Pancreas (tissue), 10 donors: ENCODE results near the gene CDK5R2. TPM values are rescaled to one million over a fixed set of nuclear protein-coding genes. Genes with fewer than 3 reads are reported as not detected.
"Not testable (repeated sequence)": the region's sequence is repeated elsewhere in the genome, so short reads cannot be mapped to it uniquely, and the experiment has no call there.

Experiments used
- ATAC-seq, 4 donors: fragments of 200-7000 bp; cut with Tn5 transposase; one replicate each; pipeline versions ENCODE4 v1.8.0 to v1.9.1; 2020; ENCODE audit warnings: mild to moderate bottlenecking in 4 of 4, moderate library complexity in 4 of 4
- DNase-seq, 6 donors: peaks; one replicate each; pipeline ENCODE4 v3.0.0-alpha.2; 2020
- FAIRE-seq: peaks from 2 replicates; lab custom pipeline; 2012; peaks lifted over from hg19 to GRCh38; lab: Jason Lieb, UNC
- H3K27ac ChIP-seq, 4 donors: fragments of 200-600 bp; sonication (generic); 1 replicate in 3 of 4; 2 replicates in 1 of 4; pipeline versions ENCODE4 v1.5.0 to v1.8.0; 2020
- H3K27me3 ChIP-seq, 4 donors: fragments of 200-600 bp; one replicate each; pipeline ENCODE4 v1.8.0; 2021
- H3K36me3 ChIP-seq, 3 donors: fragments of 200-600 bp; sonication (generic) in 1 of 3; one replicate each; pipeline versions ENCODE4 v1.5.0 to v1.8.0; 2020 to 2021
- H3K4me1 ChIP-seq, 3 donors: fragments of 200-600 bp; one replicate each; pipeline ENCODE4 v1.8.0; 2021
- H3K4me3 ChIP-seq, 4 donors: fragments of 200-600 bp; sonication (generic) in 2 of 4; one replicate each; pipeline versions ENCODE4 v1.5.0 to v1.8.0; 2020 to 2021
- H3K9me3 ChIP-seq, 4 donors: fragments of 200-600 bp; one replicate each; pipeline ENCODE4 v1.8.0; 2021
- WGBS, 2 donors: extraction: QIAGEN DNeasy Blood & Tissue Kit; methylation state at CpG; one replicate each; pipeline ENCODE4 v1.1.7; 2013; 5-methylcytosine and 5-hydroxymethylcytosine counted together
- intact Hi-C, 3 donors: fragments of 100-400 bp; cut with DNase I; formaldehyde crosslinking; loops; one replicate each; pipeline versions ENCODE4 v1.11.1 to v1.14.2; 2022
- polyA plus RNA-seq, 2 donors: library from polyadenylated mRNA; stranded (reverse); fragments of 200-250 nt; gene quantifications; one replicate each; pipeline ENCODE4 v1.2.3, GENCODE V29; 2013
- total RNA-seq, 6 donors: library from RNA; stranded (reverse); fragmentation: NEBNext Ultra II Directional in 4 of 6; extraction: Animal tissue kit (Norgen Biotek cat#: 25700) in 4 of 6; gene quantifications; one replicate each; pipeline versions ENCODE4 v1.2.1 to v1.2.4, GENCODE V29; 2021 to 2023
- TF ChIP-seq, protein P1 (sequence below), 4 donors: fragments of 200-600 bp; sonication (generic) in 3 of 4; IDR thresholded peaks; one replicate each; pipeline versions ENCODE4 v1.5.0 to v1.8.0; 2021; ENCODE audit warnings: antibody characterized with exemption in 4 of 4
- donor health status: healthy with polysubstance abuse.
- donor health status: DM: no; HTN: no; CAD: no; lungs with moderate emphysema.
- donor health status: DM: no; HTN: no; CAD: no.
- donor health status: control.
- donor health status: control.
- donor health status: Bipolar disorder and iron deficiency.
- donor health status: DM: yes; HTN: yes; CAD: no.
- donor health status: DM: no; HTN: no; CAD: no.
- donor health status: DM: no; HTN: no; CAD: no.
- donor health status: DM: yes; HTN: yes; CAD: no.

CDK5R2 gene
- total and polyA plus RNA-seq, 8 donors = 0.19 to 8.6 (median 1.1) TPM

GRCh38 chr2:218927422-218927821, 32.0 kb upstream of the CDK5R2 start:
- H3K9me3 ChIP-seq = no peaks in the 10 kb centered on the region
- H3K4me1 ChIP-seq = no peaks in the 10 kb centered on the region
- intact Hi-C loops = no loop called here
- no peaks in the 10 kb centered on the region for H3K36me3 ChIP-seq
- H3K27me3 ChIP-seq = peaks cover 0 to 6% (median 0%) of the 10 kb centered on the region in 4 donors
- no peak overlapping the region for H3K4me3 ChIP-seq
- TF ChIP-seq, protein P1, sequence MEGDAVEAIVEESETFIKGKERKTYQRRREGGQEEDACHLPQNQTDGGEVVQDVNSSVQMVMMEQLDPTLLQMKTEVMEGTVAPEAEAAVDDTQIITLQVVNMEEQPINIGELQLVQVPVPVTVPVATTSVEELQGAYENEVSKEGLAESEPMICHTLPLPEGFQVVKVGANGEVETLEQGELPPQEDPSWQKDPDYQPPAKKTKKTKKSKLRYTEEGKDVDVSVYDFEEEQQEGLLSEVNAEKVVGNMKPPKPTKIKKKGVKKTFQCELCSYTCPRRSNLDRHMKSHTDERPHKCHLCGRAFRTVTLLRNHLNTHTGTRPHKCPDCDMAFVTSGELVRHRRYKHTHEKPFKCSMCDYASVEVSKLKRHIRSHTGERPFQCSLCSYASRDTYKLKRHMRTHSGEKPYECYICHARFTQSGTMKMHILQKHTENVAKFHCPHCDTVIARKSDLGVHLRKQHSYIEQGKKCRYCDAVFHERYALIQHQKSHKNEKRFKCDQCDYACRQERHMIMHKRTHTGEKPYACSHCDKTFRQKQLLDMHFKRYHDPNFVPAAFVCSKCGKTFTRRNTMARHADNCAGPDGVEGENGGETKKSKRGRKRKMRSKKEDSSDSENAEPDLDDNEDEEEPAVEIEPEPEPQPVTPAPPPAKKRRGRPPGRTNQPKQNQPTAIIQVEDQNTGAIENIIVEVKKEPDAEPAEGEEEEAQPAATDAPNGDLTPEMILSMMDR (IDR thresholded peaks at IDR 0.05) = no peak
- 42 to 46% methylated on average over 2 of the region's 2 CpGs for WGBS, 2 donors
- FAIRE-seq (no peak), ATAC-seq (no peak), DNase-seq (no peak)
- no peak overlapping the region for H3K27ac ChIP-seq

GRCh38 chr2:218927876-218928275, 31.6 kb upstream of the CDK5R2 start:
- Histone ChIP-seq H3K4me1 (no peaks in the 10 kb centered on the region), H3K27ac (no peak overlapping the region), H3K27me3 (peaks cover 0 to 6% (median 0%) of the 10 kb centered on the region in 4 donors), H3K9me3 (no peaks in the 10 kb centered on the region), H3K4me3 (no peak overlapping the region), H3K36me3 (no peaks in the 10 kb centered on the region)
- TF ChIP-seq, protein P1 (IDR thresholded peaks at IDR 0.05) = no peak
- FAIRE-seq (no peak), ATAC-seq (no peak), DNase-seq (no peak)
- 47 to 60% methylated on average over 4 of the region's 4 CpGs for WGBS, 2 donors
- intact Hi-C loops = no loop called here

GRCh38 chr2:218930488-218930887, 29.0 kb upstream of the CDK5R2 start:
- DNase-seq, H3K36me3 ChIP-seq, H3K4me3 ChIP-seq, H3K4me1 ChIP-seq, H3K9me3 ChIP-seq, intact Hi-C loops, H3K27me3 ChIP-seq, FAIRE-seq, H3K27ac ChIP-seq, ATAC-seq: not testable (repeated sequence)
- 88 to 90% methylated on average over 5 to 9 of the region's 10 CpGs for WGBS, 2 donors

DNA sequence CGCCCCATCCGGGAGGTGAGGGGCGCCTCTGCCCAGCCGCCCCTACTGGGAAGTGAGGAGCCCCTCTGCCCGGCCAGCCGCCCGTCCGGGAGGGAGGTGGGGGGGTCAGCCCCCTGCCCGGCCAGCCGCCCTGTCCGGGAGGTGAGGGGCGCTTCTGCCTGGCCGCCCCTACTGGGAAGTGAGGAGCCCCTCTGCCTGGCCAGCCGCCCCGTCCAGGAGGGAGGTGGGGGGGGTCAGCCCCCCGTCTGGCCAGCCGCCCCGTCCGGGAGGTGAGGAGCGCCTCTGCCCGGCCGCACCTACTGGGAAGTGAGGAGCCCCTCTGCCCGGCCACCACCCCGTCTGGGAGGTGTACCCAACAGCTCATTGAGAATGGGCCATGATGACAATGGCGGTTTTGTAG, 27.7 kb upstream of the CDK5R2 start:
- H3K9me3 ChIP-seq, H3K4me1 ChIP-seq, ATAC-seq, H3K27ac ChIP-seq, intact Hi-C loops, H3K4me3 ChIP-seq, H3K27me3 ChIP-seq, H3K36me3 ChIP-seq, FAIRE-seq: not testable (repeated sequence)
- 87 to 92% methylated on average over 12 of the region's 25 CpGs for WGBS, 2 donors
- peak in 1 of 6 donors; percentile 49 for DNase-seq

- WGBS, 2 donors = 55 to 68% methylated on average over 1 of the region's 1 CpG
- Histone ChIP-seq H3K9me3 (no peaks in the 10 kb centered on the region), H3K4me1 (no peaks in the 10 kb centered on the region), H3K4me3 (no peak overlapping the region), H3K27ac (no peak overlapping the region), H3K27me3 (peaks cover 0 to 6% (median 0%) of the 10 kb centered on the region in 4 donors), H3K36me3 (no peaks in the 10 kb centered on the region)
- FAIRE-seq = no peak
- ATAC-seq = no peak
- TF ChIP-seq, protein P1 (IDR thresholded peaks at IDR 0.05) = no peak
- intact Hi-C loops = no loop called here
- no peak for DNase-seq
These were observed 14.6 kb upstream of the CDK5R2 start for GRCh38 chr2:218944759-218945404.

DNA sequence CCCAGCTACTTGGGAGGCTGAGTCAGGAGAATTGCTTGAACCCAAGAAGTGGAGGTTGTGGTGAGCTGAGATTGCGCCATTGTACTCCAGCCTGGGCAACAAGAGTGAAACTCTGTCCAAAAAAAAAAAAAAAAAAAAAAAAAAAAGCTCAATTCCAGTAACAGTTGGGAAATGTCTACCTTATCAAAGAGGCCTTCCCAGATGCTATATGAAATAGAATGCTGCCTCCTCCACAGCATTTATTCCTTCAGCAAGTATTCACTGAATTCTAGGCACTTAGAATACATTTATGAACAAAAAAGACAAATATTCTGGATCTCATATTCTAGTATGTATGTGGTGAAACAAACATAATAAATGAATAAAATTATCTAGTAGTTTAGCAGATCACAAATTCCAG, 12.8 kb upstream of the CDK5R2 start:
- no peak overlapping the region for H3K27ac ChIP-seq
- intact Hi-C loops = no loop called here
- 85 to 100% methylated on average over 1 of the region's 1 CpG for WGBS, 2 donors
- H3K36me3 ChIP-seq = no peaks in the 10 kb centered on the region
- no peak overlapping the region for H3K4me3 ChIP-seq
- no peak for FAIRE-seq
- peaks cover 0 to 4% (median 0%) of the 10 kb centered on the region in 4 donors for H3K27me3 ChIP-seq
- no peak for DNase-seq
- no peaks in the 10 kb centered on the region for H3K4me1 ChIP-seq
- ATAC-seq = no peak
- TF ChIP-seq, protein P1 (IDR thresholded peaks at IDR 0.05) = no peak
- H3K9me3 ChIP-seq = no peaks in the 10 kb centered on the region
